ENCODE measurements around the gene NRXN3.

- no peak for TF ChIP-seq MAZ (IDR thresholded peaks at IDR 0.05; ENCODE audit: borderline replicate concordance, low read depth, low read length)
- TF ChIP-seq CHD1 (IDR thresholded peaks at IDR 0.05; ENCODE audit: low read depth, low read length): no peak
- TF ChIP-seq CTCF (conservative IDR thresholded peaks at IDR 0.05; ENCODE audit: low read depth, low read length): no peak
- no peak for TF ChIP-seq POLR2A (IDR thresholded peaks at IDR 0.05; ENCODE audit: low read depth, low read length)
- TF ChIP-seq ELK1 (IDR thresholded peaks at IDR 0.05; ENCODE audit: borderline replicate concordance, low read depth, low read length): no peak
- TF ChIP-seq BHLHE40 (IDR thresholded peaks at IDR 0.05; ENCODE audit: low read depth, low read length): no peak
- TF ChIP-seq MAFK (IDR thresholded peaks at IDR 0.05; ENCODE audit: low read depth, low read length): no peak
Measured at GRCh38 chr14:79074510-79074909, 904.3 kb downstream of the NRXN3 start.

All from IMR-90 (cell line).